ENCODE results near the gene ZNF714.

GRCh38 chr19:21158523-21159135 lies 76.6 kb downstream of the ZNF714 start:
- TF ChIP-seq POLR2AphosphoS5 (IDR thresholded peaks at IDR 0.05; ENCODE audit: low read depth, low read length), result no peak
- no peak for TF ChIP-seq REST (IDR thresholded peaks at IDR 0.05; ENCODE audit: insufficient read depth in 1 of 2, low read depth in 2 of 2, low read length in 2 of 2)
- TF ChIP-seq SIN3A (IDR thresholded peaks at IDR 0.05; ENCODE audit: borderline replicate concordance, insufficient read depth, low read length), result no peak

All from PFSK-1 (cell line).